ENCODE data around the gene C1orf159.

DNA sequence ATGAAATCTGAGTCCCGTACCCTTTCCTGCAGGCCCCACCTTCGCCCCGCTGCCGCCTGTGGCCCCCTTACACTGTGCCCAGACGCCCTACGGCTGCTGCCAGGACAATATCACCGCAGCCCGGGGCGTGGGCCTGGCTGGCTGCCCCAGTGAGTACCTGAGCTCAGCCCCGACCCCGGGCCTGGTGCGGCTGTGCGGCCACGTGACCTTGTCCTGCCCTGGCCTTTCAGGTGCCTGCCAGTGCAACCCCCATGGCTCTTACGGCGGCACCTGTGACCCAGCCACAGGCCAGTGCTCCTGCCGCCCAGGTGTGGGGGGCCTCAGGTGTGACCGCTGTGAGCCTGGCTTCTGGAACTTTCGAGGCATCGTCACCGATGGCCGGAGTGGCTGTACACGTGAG, 70.8 kb downstream of the C1orf159 start:
- TF ChIP-seq, protein P1, sequence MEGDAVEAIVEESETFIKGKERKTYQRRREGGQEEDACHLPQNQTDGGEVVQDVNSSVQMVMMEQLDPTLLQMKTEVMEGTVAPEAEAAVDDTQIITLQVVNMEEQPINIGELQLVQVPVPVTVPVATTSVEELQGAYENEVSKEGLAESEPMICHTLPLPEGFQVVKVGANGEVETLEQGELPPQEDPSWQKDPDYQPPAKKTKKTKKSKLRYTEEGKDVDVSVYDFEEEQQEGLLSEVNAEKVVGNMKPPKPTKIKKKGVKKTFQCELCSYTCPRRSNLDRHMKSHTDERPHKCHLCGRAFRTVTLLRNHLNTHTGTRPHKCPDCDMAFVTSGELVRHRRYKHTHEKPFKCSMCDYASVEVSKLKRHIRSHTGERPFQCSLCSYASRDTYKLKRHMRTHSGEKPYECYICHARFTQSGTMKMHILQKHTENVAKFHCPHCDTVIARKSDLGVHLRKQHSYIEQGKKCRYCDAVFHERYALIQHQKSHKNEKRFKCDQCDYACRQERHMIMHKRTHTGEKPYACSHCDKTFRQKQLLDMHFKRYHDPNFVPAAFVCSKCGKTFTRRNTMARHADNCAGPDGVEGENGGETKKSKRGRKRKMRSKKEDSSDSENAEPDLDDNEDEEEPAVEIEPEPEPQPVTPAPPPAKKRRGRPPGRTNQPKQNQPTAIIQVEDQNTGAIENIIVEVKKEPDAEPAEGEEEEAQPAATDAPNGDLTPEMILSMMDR (IDR thresholded peaks at IDR 0.05; ENCODE audit: low read depth, low read length, missing input control): no peak
- TF ChIP-seq, protein P2, sequence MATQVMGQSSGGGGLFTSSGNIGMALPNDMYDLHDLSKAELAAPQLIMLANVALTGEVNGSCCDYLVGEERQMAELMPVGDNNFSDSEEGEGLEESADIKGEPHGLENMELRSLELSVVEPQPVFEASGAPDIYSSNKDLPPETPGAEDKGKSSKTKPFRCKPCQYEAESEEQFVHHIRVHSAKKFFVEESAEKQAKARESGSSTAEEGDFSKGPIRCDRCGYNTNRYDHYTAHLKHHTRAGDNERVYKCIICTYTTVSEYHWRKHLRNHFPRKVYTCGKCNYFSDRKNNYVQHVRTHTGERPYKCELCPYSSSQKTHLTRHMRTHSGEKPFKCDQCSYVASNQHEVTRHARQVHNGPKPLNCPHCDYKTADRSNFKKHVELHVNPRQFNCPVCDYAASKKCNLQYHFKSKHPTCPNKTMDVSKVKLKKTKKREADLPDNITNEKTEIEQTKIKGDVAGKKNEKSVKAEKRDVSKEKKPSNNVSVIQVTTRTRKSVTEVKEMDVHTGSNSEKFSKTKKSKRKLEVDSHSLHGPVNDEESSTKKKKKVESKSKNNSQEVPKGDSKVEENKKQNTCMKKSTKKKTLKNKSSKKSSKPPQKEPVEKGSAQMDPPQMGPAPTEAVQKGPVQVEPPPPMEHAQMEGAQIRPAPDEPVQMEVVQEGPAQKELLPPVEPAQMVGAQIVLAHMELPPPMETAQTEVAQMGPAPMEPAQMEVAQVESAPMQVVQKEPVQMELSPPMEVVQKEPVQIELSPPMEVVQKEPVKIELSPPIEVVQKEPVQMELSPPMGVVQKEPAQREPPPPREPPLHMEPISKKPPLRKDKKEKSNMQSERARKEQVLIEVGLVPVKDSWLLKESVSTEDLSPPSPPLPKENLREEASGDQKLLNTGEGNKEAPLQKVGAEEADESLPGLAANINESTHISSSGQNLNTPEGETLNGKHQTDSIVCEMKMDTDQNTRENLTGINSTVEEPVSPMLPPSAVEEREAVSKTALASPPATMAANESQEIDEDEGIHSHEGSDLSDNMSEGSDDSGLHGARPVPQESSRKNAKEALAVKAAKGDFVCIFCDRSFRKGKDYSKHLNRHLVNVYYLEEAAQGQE (IDR thresholded peaks at IDR 0.05): no peak
- TF ChIP-seq RAD21 (IDR thresholded peaks at IDR 0.05) (no peak), GABPA (IDR thresholded peaks at IDR 0.05 in 1 of 2, conservative IDR thresholded peaks at IDR 0.05 in 1 of 2) (no peak), FOXA2 (IDR thresholded peaks at IDR 0.05) (no peak)

All from liver (tissue), 3 donors.